Measurements from ENCODE around the gene IFIT1.

GRCh38 chr10:89382757-89383156 is 9.7 kb upstream of the IFIT1 start:
- TF ChIP-seq POLR2A (IDR thresholded peaks at IDR 0.05; ENCODE audit: low read length) (no peak), GATA1 (IDR thresholded peaks at IDR 0.05; ENCODE audit: low read depth, low read length) (no peak)
